K562 (cell line): ENCODE measurements around the gene POLR3C. TPM values are rescaled to one million over a fixed set of nuclear protein-coding genes. Genes with fewer than 3 reads are reported as not detected.
A peak's percentile ranks its signal among the peaks of the same experiment; 100 is the strongest.

ENCODE experiments used
- CC2D1A ChIP-seq: fragments of 450-650 bp; IDR thresholded peaks from 2 replicates; pipeline ENCODE4 v1.6.1; 2017; ENCODE audit warnings: mild to moderate bottlenecking
- ERF ChIP-seq: fragments of 450-650 bp; formaldehyde crosslinking; IDR thresholded peaks from 2 replicates; pipeline ENCODE4 v1.4.0; 2020; ENCODE audit warnings: mild to moderate bottlenecking, mixed read lengths
- GTF2A2 ChIP-seq: IDR thresholded peaks from 2 replicates; pipeline ENCODE4 v1.6.1; 2016; ENCODE audit warnings: mild to moderate bottlenecking, missing genetic modification characterization, missing compliant biosample characterization
- IFI16 ChIP-seq: fragments of 250-450 bp; sonication (Bioruptor Pico); IDR thresholded peaks from 2 replicates; pipeline ENCODE4 v2.1.2; 2022; ENCODE audit warnings: mild to moderate bottlenecking, inconsistent platforms
- MCM2 ChIP-seq: fragments of 450-650 bp; IDR thresholded peaks from 2 replicates; pipeline ENCODE4 v1.6.1; 2017; ENCODE audit warnings: low read depth, mild to moderate bottlenecking
- MIER1 ChIP-seq: fragments of 450-650 bp; IDR thresholded peaks from 2 replicates; pipeline ENCODE4 v1.6.1; 2016; ENCODE audit warnings: antibody characterized with exemption, mild to moderate bottlenecking, low read depth
- NCOA1 ChIP-seq: fragments of 450-650 bp; IDR thresholded peaks from 2 replicates; pipeline ENCODE4 v1.6.1; 2016; ENCODE audit warnings: low read depth
- PTTG1 ChIP-seq: fragments of 450-650 bp; IDR thresholded peaks from 2 replicates; pipeline ENCODE4 v1.6.1; 2016; ENCODE audit warnings: low read depth, mild to moderate bottlenecking, missing genetic modification characterization, missing compliant biosample characterization
- TCF7L2 ChIP-seq: fragments of 150-350 bp; IDR thresholded peaks from 2 replicates; pipeline ENCODE4 v1.6.1; 2016; ENCODE audit warnings: low read depth, mild to moderate bottlenecking, low read length, moderate library complexity
- TFAM ChIP-seq: fragments of 250-450 bp; sonication (Bioruptor Pico); conservative IDR thresholded peaks from 2 replicates; pipeline ENCODE4 v1.5.0; 2021; ENCODE audit warnings: mild to moderate bottlenecking, moderate library complexity
- ZKSCAN3 ChIP-seq: fragments of 250-450 bp; sonication (Bioruptor Pico); IDR thresholded peaks from 2 replicates; pipeline ENCODE4 v1.4.0; 2020
- ZNF184 ChIP-seq: sonication (generic); formaldehyde crosslinking; IDR thresholded peaks from 2 replicates; pipeline ENCODE4 v1.5.0; 2020; ENCODE audit warnings: missing genetic modification reagents
- ZNF347 ChIP-seq: fragments of 450-650 bp; formaldehyde crosslinking; IDR thresholded peaks from 2 replicates; pipeline ENCODE4 v1.4.0; 2020; ENCODE audit warnings: low read depth, mild to moderate bottlenecking, moderate library complexity
- ZNF445 ChIP-seq: fragments of 250-450 bp; sonication (Bioruptor Pico); IDR thresholded peaks from 2 replicates; pipeline ENCODE4 v1.4.0; 2020; ENCODE audit warnings: low read depth, mild to moderate bottlenecking, moderate library complexity
- ZNF644 ChIP-seq: fragments of 200-800 bp; sonication (Bioruptor generic); IDR thresholded peaks from 2 replicates; pipeline ENCODE4 v1.6.1; 2016; ENCODE audit warnings: low read depth, missing genetic modification characterization, missing compliant biosample characterization
- ZZZ3 ChIP-seq: fragments of 450-650 bp; IDR thresholded peaks from 2 replicates; pipeline ENCODE4 v1.6.1; 2016; ENCODE audit warnings: antibody characterized with exemption, mild to moderate bottlenecking, moderate library complexity
- polyA plus RNA-seq, 8 experiments: library from polyadenylated mRNA; depleted of rRNA in 4 of 8; stranded (reverse) in 5 of 8; unstranded in 3 of 8; fragments of >200 nt; fragmentation: Nextera tagmentation in 2 of 8; fragmentation: Illumina TruSeq in 1 of 8; extraction: Ambion mirVana in 2 of 8; extraction: Trizol in 1 of 8; gene quantifications; 2 replicates each; pipeline versions ENCODE4 v1.2.1 to v1.2.3, GENCODE V29; 2011 to 2014; ENCODE audit warnings: inconsistent platforms in 1 of 8, missing spikeins in 1 of 8
- total RNA-seq, 7 experiments: library from RNA; depleted of rRNA in 6 of 7; stranded (reverse); fragments of >200 nt in 6 of 7; fragmentation: Illumina TruSeq in 2 of 7; extraction: Trizol in 2 of 7; gene quantifications; 2 replicates each; pipeline versions ENCODE4 v1.2.1 to v1.2.3, GENCODE V29; 2011 to 2021; ENCODE audit warnings: low replicate concordance in 1 of 7
- TF ChIP-seq, protein P1 (sequence below), 3 experiments: IDR thresholded peaks in 2 of 3; conservative IDR thresholded peaks in 1 of 3; 2 replicates each; pipeline ENCODE4 v1.5.1; 2011 to 2012; ENCODE audit warnings: low read length in 3 of 3, mild to moderate bottlenecking in 3 of 3, control low read depth in 2 of 3, improper control_type of control experiment in 1 of 3, inconsistent platforms in 1 of 3, low read depth in 1 of 3, mixed read lengths in 1 of 3, moderate library complexity in 1 of 3; ENCODE audit not compliant: insufficient read depth in 2 of 3
- TF ChIP-seq, protein P2 (sequence below): conservative IDR thresholded peaks from 2 replicates; pipeline ENCODE4 v1.6.1; 2011; ENCODE audit warnings: low read depth, mild to moderate bottlenecking, low read length; ENCODE audit not compliant: control insufficient read depth
- TF ChIP-seq, protein P3 (sequence below): fragments of 450-650 bp; formaldehyde crosslinking; IDR thresholded peaks from 2 replicates; pipeline ENCODE4 v1.4.0; 2020; ENCODE audit warnings: mild to moderate bottlenecking, moderate library complexity
- TF ChIP-seq, protein P4 (sequence below): sonication (generic); formaldehyde crosslinking; IDR thresholded peaks from 2 replicates; pipeline ENCODE4 v1.8.0; 2022; ENCODE audit warnings: missing genetic modification reagents, mild to moderate bottlenecking, borderline replicate concordance
- TF ChIP-seq, protein P5 (sequence below): fragments of 450-650 bp; IDR thresholded peaks from one replicate; pipeline ENCODE4 v1.6.1; 2018; ENCODE audit warnings: mild to moderate bottlenecking, moderate library complexity; ENCODE audit not compliant: partially characterized antibody

POLR3C gene
- total and polyA plus RNA-seq, 9 of the 15 experiments (the other 6 are each of a cell fraction or from before 2014, with no cell fraction given): 19.7 to 64.1 (median 45.2) TPM

DNA sequence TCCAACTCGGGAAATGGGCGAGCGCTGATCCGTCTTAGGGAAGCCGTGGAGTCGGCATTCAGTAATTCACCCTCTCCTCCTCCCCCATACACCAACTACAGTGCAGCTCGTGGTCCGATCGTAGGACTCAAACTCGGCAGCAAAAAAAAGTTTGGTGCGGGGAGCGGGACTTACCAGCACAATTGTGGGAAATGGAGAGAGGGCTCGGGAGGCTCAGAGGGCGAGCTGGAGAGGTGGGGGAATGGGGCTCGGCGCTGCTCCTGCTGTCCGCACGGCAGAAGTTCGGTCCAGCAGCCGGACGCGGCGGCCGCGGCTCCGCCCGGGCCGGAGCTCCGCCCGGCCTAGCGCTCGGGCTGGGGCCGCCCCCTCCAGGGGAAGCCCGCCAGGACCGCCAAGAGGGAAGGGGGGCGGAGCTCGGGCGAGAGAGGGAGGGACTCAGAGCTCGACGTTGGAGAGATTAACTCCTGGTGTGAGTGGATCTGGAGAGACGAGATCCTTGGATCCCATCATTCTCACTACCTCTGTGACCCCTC, 35.6 kb downstream of the POLR3C start (continued):
- TF ChIP-seq, protein P1, sequence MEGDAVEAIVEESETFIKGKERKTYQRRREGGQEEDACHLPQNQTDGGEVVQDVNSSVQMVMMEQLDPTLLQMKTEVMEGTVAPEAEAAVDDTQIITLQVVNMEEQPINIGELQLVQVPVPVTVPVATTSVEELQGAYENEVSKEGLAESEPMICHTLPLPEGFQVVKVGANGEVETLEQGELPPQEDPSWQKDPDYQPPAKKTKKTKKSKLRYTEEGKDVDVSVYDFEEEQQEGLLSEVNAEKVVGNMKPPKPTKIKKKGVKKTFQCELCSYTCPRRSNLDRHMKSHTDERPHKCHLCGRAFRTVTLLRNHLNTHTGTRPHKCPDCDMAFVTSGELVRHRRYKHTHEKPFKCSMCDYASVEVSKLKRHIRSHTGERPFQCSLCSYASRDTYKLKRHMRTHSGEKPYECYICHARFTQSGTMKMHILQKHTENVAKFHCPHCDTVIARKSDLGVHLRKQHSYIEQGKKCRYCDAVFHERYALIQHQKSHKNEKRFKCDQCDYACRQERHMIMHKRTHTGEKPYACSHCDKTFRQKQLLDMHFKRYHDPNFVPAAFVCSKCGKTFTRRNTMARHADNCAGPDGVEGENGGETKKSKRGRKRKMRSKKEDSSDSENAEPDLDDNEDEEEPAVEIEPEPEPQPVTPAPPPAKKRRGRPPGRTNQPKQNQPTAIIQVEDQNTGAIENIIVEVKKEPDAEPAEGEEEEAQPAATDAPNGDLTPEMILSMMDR (IDR thresholded peaks at IDR 0.05 in 2 of 3, conservative IDR thresholded peaks at IDR 0.05 in 1 of 3; ENCODE audit: insufficient read depth in 2 of 3, low read depth in 1 of 3, low read length in 3 of 3): peak in 1 of 3 experiments; percentile 9; a peak in 1 of 6 replicates
- TF ChIP-seq TFAM (CRISPR knock-in tag) (no peak), ZNF184 (no peak), ZZZ3 (no peak), ZNF347 (CRISPR knock-in tag) (no peak), ERF (CRISPR knock-in tag) (no peak), NCOA1 (no peak), GTF2A2 (no peak), CC2D1A (no peak; the same call in 1 of the 2 replicates), ZNF644 (no peak), ZKSCAN3 (CRISPR knock-in tag) (no peak), MCM2 (no peak), ZNF445 (no peak), TCF7L2 (no peak), PTTG1 (tag) (no peak), IFI16 (CRISPR knock-in tag) (no peak), MIER1 (no peak)
- TF ChIP-seq, protein P2, sequence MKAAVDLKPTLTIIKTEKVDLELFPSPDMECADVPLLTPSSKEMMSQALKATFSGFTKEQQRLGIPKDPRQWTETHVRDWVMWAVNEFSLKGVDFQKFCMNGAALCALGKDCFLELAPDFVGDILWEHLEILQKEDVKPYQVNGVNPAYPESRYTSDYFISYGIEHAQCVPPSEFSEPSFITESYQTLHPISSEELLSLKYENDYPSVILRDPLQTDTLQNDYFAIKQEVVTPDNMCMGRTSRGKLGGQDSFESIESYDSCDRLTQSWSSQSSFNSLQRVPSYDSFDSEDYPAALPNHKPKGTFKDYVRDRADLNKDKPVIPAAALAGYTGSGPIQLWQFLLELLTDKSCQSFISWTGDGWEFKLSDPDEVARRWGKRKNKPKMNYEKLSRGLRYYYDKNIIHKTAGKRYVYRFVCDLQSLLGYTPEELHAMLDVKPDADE: no peak
- TF ChIP-seq, protein P3, sequence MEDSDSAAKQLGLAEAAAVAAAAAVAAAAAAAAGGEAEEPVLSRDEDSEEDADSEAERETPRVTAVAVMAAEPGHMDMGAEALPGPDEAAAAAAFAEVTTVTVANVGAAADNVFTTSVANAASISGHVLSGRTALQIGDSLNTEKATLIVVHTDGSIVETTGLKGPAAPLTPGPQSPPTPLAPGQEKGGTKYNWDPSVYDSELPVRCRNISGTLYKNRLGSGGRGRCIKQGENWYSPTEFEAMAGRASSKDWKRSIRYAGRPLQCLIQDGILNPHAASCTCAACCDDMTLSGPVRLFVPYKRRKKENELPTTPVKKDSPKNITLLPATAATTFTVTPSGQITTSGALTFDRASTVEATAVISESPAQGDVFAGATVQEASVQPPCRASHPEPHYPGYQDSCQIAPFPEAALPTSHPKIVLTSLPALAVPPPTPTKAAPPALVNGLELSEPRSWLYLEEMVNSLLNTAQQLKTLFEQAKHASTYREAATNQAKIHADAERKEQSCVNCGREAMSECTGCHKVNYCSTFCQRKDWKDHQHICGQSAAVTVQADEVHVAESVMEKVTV (CRISPR knock-in tag): no peak
- TF ChIP-seq, protein P4, sequence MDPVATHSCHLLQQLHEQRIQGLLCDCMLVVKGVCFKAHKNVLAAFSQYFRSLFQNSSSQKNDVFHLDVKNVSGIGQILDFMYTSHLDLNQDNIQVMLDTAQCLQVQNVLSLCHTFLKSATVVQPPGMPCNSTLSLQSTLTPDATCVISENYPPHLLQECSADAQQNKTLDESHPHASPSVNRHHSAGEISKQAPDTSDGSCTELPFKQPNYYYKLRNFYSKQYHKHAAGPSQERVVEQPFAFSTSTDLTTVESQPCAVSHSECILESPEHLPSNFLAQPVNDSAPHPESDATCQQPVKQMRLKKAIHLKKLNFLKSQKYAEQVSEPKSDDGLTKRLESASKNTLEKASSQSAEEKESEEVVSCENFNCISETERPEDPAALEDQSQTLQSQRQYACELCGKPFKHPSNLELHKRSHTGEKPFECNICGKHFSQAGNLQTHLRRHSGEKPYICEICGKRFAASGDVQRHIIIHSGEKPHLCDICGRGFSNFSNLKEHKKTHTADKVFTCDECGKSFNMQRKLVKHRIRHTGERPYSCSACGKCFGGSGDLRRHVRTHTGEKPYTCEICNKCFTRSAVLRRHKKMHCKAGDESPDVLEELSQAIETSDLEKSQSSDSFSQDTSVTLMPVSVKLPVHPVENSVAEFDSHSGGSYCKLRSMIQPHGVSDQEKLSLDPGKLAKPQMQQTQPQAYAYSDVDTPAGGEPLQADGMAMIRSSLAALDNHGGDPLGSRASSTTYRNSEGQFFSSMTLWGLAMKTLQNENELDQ: no peak
- TF ChIP-seq, protein P5, sequence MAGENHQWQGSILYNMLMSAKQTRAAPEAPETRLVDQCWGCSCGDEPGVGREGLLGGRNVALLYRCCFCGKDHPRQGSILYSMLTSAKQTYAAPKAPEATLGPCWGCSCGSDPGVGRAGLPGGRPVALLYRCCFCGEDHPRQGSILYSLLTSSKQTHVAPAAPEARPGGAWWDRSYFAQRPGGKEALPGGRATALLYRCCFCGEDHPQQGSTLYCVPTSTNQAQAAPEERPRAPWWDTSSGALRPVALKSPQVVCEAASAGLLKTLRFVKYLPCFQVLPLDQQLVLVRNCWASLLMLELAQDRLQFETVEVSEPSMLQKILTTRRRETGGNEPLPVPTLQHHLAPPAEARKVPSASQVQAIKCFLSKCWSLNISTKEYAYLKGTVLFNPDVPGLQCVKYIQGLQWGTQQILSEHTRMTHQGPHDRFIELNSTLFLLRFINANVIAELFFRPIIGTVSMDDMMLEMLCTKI: no peak
